Ovary (tissue), 9 donors: ENCODE results near the gene SPECC1. TPM values are rescaled to one million over a fixed set of nuclear protein-coding genes. Genes with fewer than 3 reads are reported as not detected.

Experiments used
- DNase-seq, 5 donors: peaks; one replicate each; pipeline ENCODE4 v3.0.0-alpha.2; 2019 to 2020
- H3K27ac ChIP-seq, 2 donors: fragments of 200-600 bp; one replicate each; pipeline versions ENCODE4 v1.5.1 to v1.8.0; 2019 to 2022
- H3K27me3 ChIP-seq: fragments of 200-600 bp; one replicate; pipeline ENCODE4 v1.8.0; 2022
- H3K36me3 ChIP-seq: fragments of 200-600 bp; sonication (generic); one replicate; pipeline ENCODE4 v1.5.1; 2019
- H3K4me1 ChIP-seq: one replicate; pipeline ENCODE4 v1.8.1; 2013; ENCODE audit warnings: mild to moderate bottlenecking, moderate library complexity; ENCODE audit not compliant: insufficient read depth
- H3K4me3 ChIP-seq: fragments of 200-600 bp; sonication (generic); one replicate; pipeline ENCODE4 v1.5.1; 2017
- H3K9me3 ChIP-seq, 2 donors: fragments of 200-600 bp in 1 of 2; sonication (generic) in 1 of 2; one replicate each; pipeline versions ENCODE4 v1.5.1 to v1.8.1; 2013 to 2019; ENCODE audit warnings: mild to moderate bottlenecking in 1 of 2, moderate library complexity in 1 of 2
- EP300 ChIP-seq: sonication (generic); formaldehyde crosslinking; IDR thresholded peaks from one replicate; pipeline ENCODE4 v1.6.1; 2017; ENCODE audit warnings: antibody characterized with exemption
- POLR2A ChIP-seq: fragments of 450-650 bp; IDR thresholded peaks from one replicate; pipeline ENCODE4 v1.6.1; 2017; ENCODE audit warnings: antibody characterized with exemption, mild to moderate bottlenecking, moderate library complexity
- WGBS, 3 donors: extraction: QIAGEN DNeasy Blood & Tissue Kit in 1 of 3; methylation state at CpG; one replicate each; pipeline versions ENCODE4 v1.1.5 to v1.1.7; 2013 to 2017; 5-methylcytosine and 5-hydroxymethylcytosine counted together
- intact Hi-C, 4 donors: fragments of 100-400 bp; cut with DNase I; formaldehyde crosslinking; loops; one replicate each; pipeline versions ENCODE4 v1.11.0 to v1.15.1; 2022 to 2023
- polyA plus RNA-seq, 2 donors: library from polyadenylated mRNA; stranded (reverse); fragments of 200-250 nt in 1 of 2; fragments of 350-450 nt in 1 of 2; fragmentation: Illumina TruSeq in 1 of 2; extraction: RNeasy Lipid Tissue Mini Kit (QIAGEN cat#74804) in 1 of 2; gene quantifications; one replicate each; pipeline ENCODE4 v1.2.3, GENCODE V29; 2013 to 2014
- total RNA-seq, 7 donors: library from RNA; depleted of rRNA in 2 of 7; stranded (reverse); fragments of >200 nt in 2 of 7; fragmentation: NEBNext Ultra II Directional in 3 of 7; extraction: Animal tissue kit (Norgen Biotek cat#: 25700) in 3 of 7; gene quantifications; one replicate each; pipeline versions ENCODE4 v1.1.0 to v1.2.4, GENCODE V29; 2016 to 2023
- TF ChIP-seq, protein P1 (sequence below), 3 donors: fragments of 450-650 bp in 2 of 3; fragments of 200-600 bp in 1 of 3; IDR thresholded peaks; one replicate each; pipeline versions ENCODE4 v1.5.1 to v1.8.0; 2016 to 2022; ENCODE audit warnings: antibody characterized with exemption in 3 of 3, mild to moderate bottlenecking in 1 of 3
- donor health status: DM: no; HTN: no; CAD: no; lungs with moderate emphysema.
- donor health status: DM: no; HTN: no; CAD: no.
- donor health status: Bipolar disorder and iron deficiency.
- donor health status: DM: yes; HTN: yes; CAD: no.
- donor health status: DM: no; HTN: no; CAD: no.
- donor health status: DM: yes; HTN: yes; CAD: no.

SPECC1 gene
- total and polyA plus RNA-seq, 9 donors, result 34.7 to 86.5 (median 66.1) TPM

DNA sequence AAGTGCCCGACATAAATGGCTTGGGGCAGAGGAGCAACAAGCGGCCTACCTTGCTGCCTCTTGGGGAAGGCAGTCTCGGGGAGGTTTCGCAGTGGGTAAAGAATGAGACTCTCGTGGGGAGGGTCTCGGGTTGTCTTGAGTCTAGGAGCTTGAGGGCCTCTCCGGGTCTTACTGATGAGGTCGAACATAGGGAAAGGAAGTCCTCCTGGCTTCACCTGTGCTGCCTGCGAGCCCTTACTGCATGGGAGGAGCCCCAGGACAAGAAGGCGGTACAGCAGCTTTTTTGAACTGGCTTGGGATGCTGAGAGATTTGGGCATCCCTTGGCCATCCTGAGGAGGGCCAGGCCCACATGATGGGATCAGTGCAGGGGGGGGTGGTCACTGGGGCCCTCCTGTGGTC, 71.4 kb downstream of the SPECC1 start:
- TF ChIP-seq POLR2A (no peak), EP300 (no peak)
- TF ChIP-seq, protein P1, sequence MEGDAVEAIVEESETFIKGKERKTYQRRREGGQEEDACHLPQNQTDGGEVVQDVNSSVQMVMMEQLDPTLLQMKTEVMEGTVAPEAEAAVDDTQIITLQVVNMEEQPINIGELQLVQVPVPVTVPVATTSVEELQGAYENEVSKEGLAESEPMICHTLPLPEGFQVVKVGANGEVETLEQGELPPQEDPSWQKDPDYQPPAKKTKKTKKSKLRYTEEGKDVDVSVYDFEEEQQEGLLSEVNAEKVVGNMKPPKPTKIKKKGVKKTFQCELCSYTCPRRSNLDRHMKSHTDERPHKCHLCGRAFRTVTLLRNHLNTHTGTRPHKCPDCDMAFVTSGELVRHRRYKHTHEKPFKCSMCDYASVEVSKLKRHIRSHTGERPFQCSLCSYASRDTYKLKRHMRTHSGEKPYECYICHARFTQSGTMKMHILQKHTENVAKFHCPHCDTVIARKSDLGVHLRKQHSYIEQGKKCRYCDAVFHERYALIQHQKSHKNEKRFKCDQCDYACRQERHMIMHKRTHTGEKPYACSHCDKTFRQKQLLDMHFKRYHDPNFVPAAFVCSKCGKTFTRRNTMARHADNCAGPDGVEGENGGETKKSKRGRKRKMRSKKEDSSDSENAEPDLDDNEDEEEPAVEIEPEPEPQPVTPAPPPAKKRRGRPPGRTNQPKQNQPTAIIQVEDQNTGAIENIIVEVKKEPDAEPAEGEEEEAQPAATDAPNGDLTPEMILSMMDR (IDR thresholded peaks at IDR 0.05), result no peak
- H3K27ac ChIP-seq, result no peak overlapping the region
- intact Hi-C loops, result no loop called here
- 90 to 95% (median 92%) methylated on average over 10 of the region's 10 CpGs for WGBS, 3 donors
- no peaks in the 10 kb centered on the region for H3K36me3 ChIP-seq
- H3K4me1 ChIP-seq, result peaks cover 16% of the 10 kb centered on the region
- H3K9me3 ChIP-seq, result no peaks in the 10 kb centered on the region
- DNase-seq, result no peak
- no peak overlapping the region for H3K4me3 ChIP-seq
- no peaks in the 10 kb centered on the region for H3K27me3 ChIP-seq

DNA sequence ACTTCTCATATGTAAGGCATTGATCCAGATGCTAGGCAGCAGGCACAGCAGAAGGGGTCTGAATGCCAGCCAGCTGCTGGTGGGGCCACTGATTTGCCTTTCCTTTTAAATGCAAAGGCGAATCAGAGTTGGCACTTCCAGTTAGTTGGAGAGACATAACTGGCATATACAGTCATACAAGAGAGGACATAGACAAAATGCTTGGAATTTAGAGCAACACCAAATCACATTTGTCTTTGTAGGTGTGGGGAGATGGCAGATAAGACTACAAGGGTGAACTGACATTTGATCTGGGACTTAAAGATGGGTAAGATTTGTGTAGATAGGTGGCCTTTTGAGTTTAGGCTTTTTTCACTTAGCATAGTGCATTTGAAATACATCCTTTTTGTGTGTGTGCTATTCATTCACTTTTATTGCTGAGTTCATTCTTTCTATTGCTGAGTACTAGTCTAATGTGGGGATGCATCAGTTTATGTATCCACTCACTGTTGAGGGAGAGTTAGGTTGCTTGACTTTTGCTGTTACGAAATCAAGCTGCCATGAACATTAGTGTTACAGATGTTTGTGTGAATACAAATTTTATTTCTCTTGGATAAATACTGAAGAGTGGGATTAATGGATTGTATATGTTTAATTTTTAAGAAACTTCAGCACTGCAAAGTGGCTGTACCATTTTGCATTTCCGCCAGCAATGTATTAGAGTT, 74.1 kb downstream of the SPECC1 start:
- TF ChIP-seq POLR2A, result no peak
- no peak for TF ChIP-seq EP300
- TF ChIP-seq, protein P1 (IDR thresholded peaks at IDR 0.05), result no peak
- H3K27me3 ChIP-seq, result no peaks in the 10 kb centered on the region
- intact Hi-C loops, result no loop called here
- H3K4me1 ChIP-seq, result peaks cover 10% of the 10 kb centered on the region
- no peaks in the 10 kb centered on the region for H3K9me3 ChIP-seq
- 94 to 99% (median 97%) methylated on average over 3 of the region's 3 CpGs for WGBS, 3 donors
- DNase-seq, result no peak
- no peaks in the 10 kb centered on the region for H3K36me3 ChIP-seq
- H3K4me3 ChIP-seq, result no peak overlapping the region
- H3K27ac ChIP-seq, result no peak overlapping the region

DNA sequence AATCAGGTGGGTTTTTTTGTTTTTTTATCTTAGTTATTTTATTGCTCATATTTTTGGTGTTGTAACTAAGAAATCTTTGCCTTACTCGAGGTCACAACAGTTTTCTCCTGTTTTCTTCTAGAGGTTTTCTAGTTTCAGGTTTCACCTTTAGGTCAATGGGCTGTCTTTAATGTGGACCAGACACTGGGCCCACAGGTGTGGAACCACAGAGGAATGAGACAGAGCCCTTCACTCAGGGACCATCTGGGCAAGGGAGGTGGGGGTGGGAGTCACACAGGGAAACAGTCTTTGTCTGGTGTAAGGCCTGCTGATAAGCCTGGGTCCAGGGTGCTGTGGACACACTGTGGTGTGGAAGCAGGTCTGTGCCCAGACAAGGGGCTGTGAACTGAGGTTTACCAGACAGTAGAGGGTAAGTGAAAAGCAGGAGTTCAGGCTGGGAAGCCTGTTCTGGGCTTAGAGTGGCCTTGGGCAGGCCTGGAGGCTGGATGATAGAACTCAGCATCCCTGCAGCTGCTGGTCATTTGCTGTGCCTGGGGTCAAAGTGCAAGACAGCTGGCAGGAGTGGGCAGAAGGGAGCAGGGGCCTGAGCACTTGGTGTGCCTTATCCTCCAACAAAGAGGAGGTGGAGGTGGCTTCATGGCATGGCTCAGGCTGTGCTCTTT, 75.6 kb downstream of the SPECC1 start:
- WGBS, 3 donors, result 71 to 87% (median 79%) methylated on average over 1 of the region's 1 CpG
- no peak overlapping the region for H3K4me3 ChIP-seq
- DNase-seq, result peak in 1 of 5 donors; percentile 66
- H3K27me3 ChIP-seq, result no peaks in the 10 kb centered on the region
- H3K27ac ChIP-seq, result no peak overlapping the region
- no peaks in the 10 kb centered on the region for H3K9me3 ChIP-seq
- peaks cover 10% of the 10 kb centered on the region for H3K4me1 ChIP-seq
- TF ChIP-seq POLR2A (no peak), EP300 (no peak)
- TF ChIP-seq, protein P1 (IDR thresholded peaks at IDR 0.05), result no peak
- H3K36me3 ChIP-seq, result no peaks in the 10 kb centered on the region
- intact Hi-C loops, result no loop called here

DNA sequence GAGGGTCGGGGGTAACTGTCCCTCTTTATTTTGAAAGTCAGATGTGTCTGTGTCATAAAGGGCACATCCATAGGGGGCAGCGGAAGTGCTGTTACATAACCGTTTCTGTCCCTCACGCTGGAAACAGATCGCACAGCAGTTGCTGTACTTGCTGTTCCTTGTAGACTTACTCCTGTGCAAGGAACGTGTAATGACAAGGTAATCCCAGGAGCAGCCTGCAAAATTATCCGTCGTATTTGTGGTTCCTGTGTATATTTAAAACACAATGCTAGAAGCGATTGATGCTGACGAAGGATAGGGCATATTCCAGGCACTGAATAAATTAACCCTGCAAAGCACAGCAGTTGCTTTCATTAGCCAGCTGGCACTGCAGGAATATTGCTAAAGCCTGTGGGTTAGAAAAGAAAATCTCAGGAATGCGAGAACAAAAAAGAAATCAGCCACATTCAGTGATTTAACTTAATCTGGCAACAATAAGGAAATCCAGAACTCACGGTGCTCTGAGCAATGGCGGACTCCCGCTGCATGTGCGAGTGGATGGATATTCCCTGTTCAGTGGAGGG, 76.2 kb downstream of the SPECC1 start:
- H3K4me1 ChIP-seq, result peaks cover 10% of the 10 kb centered on the region
- H3K36me3 ChIP-seq, result no peaks in the 10 kb centered on the region
- no peaks in the 10 kb centered on the region for H3K9me3 ChIP-seq
- no peak overlapping the region for H3K27ac ChIP-seq
- 29 to 56% (median 41%) methylated on average over 15 of the region's 15 CpGs for WGBS, 3 donors
- intact Hi-C loops, result no loop called here
- H3K4me3 ChIP-seq, result no peak overlapping the region
- TF ChIP-seq POLR2A (no peak), EP300 (no peak)
- TF ChIP-seq, protein P1 (IDR thresholded peaks at IDR 0.05), result no peak
- no peak for DNase-seq
- no peaks in the 10 kb centered on the region for H3K27me3 ChIP-seq
